ENCODE measurements around the gene RFK. TPM values are rescaled to one million over a fixed set of nuclear protein-coding genes. Genes with fewer than 3 reads are reported as not detected.
"Not testable (repeated sequence)": the region's sequence is repeated elsewhere in the genome, so short reads cannot be mapped to it uniquely, and the experiment has no call there.

RFK gene
- total RNA-seq = 7.8 TPM

DNA sequence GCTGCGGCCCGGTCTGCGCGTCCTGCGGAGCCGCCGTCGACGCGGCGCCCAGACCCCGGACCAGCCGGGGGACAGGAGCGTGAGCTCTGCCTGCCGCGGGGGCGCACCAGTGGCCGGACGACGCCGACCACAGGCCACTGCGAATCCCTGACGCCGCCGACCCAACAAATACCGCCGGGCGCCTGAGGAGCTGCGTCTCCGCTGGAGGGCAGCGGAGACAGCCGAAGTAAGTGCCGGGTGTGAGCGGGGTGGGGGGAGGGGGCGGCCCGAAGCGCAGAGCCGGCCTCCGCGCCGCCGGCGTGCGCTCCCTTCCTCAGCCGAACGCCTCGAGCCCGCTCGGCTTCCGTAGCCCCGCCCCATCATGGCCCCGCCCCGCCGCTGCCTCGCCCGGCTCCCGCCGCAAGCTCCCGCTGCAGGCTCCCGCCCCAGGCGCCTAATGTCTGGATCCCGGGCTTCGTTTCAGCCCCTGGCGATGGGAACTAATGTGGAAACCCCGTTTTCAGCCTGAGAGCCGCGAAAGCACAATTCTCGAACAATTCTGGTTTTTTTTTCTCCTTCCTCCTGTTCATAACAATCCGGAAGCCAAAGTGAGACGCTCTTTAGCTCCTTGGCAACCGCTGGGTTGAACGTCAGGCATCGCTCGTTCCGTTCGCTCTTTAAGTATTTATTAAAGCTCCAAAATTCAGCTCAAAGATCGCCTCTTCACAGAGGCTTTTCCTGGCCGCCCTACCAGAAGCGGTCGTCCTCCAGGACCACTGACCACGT, at the start of gene RFK:
Gene RFK, minus strand, starts transcription at position 232 of the 765 bp plus-strand sequence. CDS start 255 bp downstream, outside the sequence.
- Histone ChIP-seq H3K9me3 (ENCODE audit: control insufficient read depth in 3 of 3, low read length in 3 of 3) (peaks cover 0 to 5% (median 0%) of the 10 kb centered on the region in 3 donors), H3K27ac (ENCODE audit: low read depth, low read length) (peak within 1 kb of the TSS; percentile 93), H3K4me1 (ENCODE audit: control insufficient read depth in 3 of 3, insufficient read depth in 3 of 3, low read length in 3 of 3) (peaks cover 7 to 19% (median 17%) of the 10 kb centered on the region in 3 donors), H3K36me3 (ENCODE audit: control insufficient read depth in 3 of 3, insufficient read depth in 3 of 3, low read length in 3 of 3) (peaks cover 0 to 8% (median 0%) of the 10 kb centered on the region in 3 donors), H3K4me3 (ENCODE audit: low read length in 3 of 3) (peak within 1 kb of the TSS; percentile 92 to 95 (median 92)), H3K9ac (ENCODE audit: low read depth in 1 of 3, low read length in 3 of 3) (peak within 1 kb of the TSS; percentile 85 to 96 (median 95)), H3K27me3 (ENCODE audit: control insufficient read depth in 3 of 3, insufficient read depth in 3 of 3, low read length in 3 of 3) (no peaks in the 10 kb centered on the region)

DNA sequence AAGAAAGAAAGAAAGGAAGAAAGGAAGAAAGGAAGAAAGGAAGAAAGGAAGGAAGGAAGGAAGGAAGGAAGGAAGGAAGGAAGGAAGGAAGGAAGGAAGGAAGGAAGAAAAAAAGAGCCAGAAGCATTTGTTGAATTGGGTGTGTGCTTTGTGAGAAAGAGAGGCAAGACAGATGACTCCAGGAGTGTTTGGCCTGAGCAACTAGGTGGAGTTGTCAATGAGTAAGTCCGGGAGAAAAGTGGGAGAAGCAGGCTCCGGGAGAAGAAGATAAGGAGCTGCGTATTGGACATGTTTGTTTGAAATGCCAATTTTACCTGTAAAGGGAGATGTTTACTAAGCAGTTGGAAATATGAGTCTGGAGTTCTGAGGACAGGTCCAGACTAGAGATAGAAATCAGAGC, 49.7 kb upstream of the RFK start:
- H3K36me3 ChIP-seq (ENCODE audit: control insufficient read depth in 3 of 3, insufficient read depth in 3 of 3, low read length in 3 of 3) = no peaks in the 10 kb centered on the region

DNA sequence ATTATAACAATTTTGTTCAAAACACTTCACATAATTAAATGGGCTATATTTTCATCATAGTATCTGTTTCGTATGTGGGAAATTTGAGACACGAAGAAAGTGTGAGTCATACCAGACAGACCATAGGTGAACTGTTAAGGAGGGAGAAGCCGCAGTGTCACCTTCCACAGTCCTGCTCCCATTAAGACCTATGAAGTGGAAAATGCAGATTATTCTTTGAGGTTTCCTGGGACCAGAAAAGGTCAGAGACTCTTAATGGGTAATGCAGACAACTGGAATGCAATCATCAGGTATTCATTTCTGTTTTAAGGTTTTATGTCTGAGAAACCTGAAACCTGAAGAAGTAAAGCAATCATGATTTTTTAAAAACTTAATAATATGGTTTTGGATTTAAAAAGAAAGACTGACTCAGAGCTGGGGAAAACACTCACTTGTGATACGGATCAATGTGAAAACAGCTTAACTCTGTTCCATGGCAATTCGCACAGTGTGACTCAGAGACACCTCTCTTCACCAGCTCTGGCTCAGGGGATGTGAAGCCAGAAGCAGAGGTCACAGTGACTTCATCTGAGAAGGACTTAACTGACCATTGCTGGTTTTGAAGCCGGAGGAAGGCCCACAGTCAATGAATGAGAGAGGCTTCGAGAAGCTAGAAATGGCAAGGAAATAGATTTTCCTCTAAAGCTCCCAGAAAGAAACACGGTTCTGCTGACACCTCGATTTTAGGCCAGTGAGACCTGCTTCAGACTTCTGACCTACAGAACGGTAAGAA, 47.5 kb upstream of the RFK start:
- Histone ChIP-seq H3K4me3 (ENCODE audit: low read length in 3 of 3) (no peak overlapping the region), H3K36me3 (ENCODE audit: control insufficient read depth in 3 of 3, insufficient read depth in 3 of 3, low read length in 3 of 3) (no peaks in the 10 kb centered on the region), H3K9ac (ENCODE audit: low read depth in 1 of 3, low read length in 3 of 3) (no peak overlapping the region), H3K4me1 (ENCODE audit: control insufficient read depth in 3 of 3, insufficient read depth in 3 of 3, low read length in 3 of 3) (no peaks in the 10 kb centered on the region), H3K9me3 (ENCODE audit: control insufficient read depth in 3 of 3, low read length in 3 of 3) (no peaks in the 10 kb centered on the region), H3K27me3 (ENCODE audit: control insufficient read depth in 3 of 3, insufficient read depth in 3 of 3, low read length in 3 of 3) (no peaks in the 10 kb centered on the region), H3K27ac (ENCODE audit: low read depth, low read length) (no peak overlapping the region)

More for the DNA sequence above, 49.7 kb upstream of the RFK start:
- no peaks in the 10 kb centered on the region for H3K27me3 ChIP-seq (ENCODE audit: control insufficient read depth in 3 of 3, insufficient read depth in 3 of 3, low read length in 3 of 3)
- no peaks in the 10 kb centered on the region for H3K4me1 ChIP-seq (ENCODE audit: control insufficient read depth in 3 of 3, insufficient read depth in 3 of 3, low read length in 3 of 3)
- H3K4me3 ChIP-seq (ENCODE audit: low read length in 3 of 3) = no peak overlapping the region
- no peak overlapping the region for H3K27ac ChIP-seq (ENCODE audit: low read depth, low read length)
- no peak overlapping the region for H3K9ac ChIP-seq (ENCODE audit: low read depth in 1 of 3, low read length in 3 of 3)
- no peaks in the 10 kb centered on the region for H3K9me3 ChIP-seq (ENCODE audit: control insufficient read depth in 3 of 3, low read length in 3 of 3)

DNA sequence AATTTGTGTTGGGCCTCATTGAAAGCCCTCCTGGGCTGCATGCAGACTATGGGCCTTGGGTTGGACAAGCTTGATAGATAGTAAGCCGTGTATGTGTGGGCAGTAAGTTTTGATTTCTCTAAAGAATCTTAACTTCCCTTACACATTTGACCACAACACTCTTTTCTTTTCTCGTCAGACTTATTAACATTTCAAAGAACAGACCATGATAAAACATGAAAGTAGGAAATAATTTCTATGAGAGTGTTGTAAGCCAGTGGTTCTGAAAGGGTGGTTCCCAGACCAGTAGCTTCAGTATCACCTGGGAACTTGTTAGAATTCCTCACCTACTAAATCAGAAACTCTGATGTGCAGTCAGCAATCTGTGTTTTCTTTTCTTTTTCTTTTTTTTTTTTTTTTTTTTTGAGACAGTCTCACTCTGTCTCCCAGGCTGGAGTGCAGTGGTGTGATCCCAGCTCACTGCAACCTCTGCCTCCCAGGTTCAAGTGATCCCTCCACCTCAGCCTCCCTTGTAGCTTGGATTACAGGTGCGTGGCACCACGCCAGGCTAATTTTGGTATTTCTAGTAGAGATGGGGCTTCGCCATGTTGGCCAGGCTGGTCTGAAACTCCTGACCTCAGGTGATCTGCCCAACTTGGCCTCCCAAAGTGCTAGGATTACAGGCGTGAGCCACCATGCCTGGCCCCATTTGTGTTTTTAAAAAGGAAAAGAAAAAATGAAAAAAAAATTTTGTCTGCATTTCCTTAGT, 44.8 kb upstream of the RFK start:
- no peaks in the 10 kb centered on the region for H3K36me3 ChIP-seq (ENCODE audit: control insufficient read depth in 3 of 3, insufficient read depth in 3 of 3, low read length in 3 of 3)
- H3K9ac ChIP-seq (ENCODE audit: low read depth in 1 of 3, low read length in 3 of 3) = no peak overlapping the region
- H3K4me1 ChIP-seq (ENCODE audit: control insufficient read depth in 3 of 3, insufficient read depth in 3 of 3, low read length in 3 of 3) = no peaks in the 10 kb centered on the region
- H3K27ac ChIP-seq (ENCODE audit: low read depth, low read length) = no peak overlapping the region
- no peaks in the 10 kb centered on the region for H3K9me3 ChIP-seq (ENCODE audit: control insufficient read depth in 3 of 3, low read length in 3 of 3)
- no peaks in the 10 kb centered on the region for H3K27me3 ChIP-seq (ENCODE audit: control insufficient read depth in 3 of 3, insufficient read depth in 3 of 3, low read length in 3 of 3)
- no peak overlapping the region for H3K4me3 ChIP-seq (ENCODE audit: low read length in 3 of 3)

DNA sequence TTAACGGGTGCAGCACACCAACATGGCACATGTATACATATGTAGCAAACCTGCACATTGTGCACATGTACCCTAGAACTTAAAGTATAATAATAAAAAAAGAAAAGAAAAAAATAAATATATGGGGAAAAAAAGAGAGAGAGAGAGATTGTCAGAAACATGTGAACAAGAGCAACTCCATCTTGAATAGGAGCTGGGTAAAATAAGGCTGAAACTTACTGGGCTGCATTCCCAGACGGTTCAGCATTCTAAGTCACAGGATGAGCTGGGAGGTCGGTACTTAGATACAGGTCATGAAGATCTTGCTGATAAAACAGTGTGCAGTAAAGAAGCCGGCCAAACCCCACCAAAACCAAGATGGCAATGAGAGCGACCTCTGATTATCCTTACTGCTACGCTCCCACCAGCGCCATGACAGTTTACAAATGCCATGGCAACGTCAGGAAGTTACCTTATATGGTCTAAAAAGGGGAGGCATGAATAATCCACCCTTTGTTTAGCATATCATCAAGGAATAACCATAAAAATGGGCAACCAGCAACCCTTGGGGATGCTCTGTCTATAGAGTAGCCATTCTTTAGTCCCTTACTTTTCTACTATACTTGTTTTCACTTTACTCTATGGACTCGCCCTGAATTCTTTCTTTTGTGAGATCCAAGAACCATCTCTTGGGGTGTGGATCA, 42.9 kb upstream of the RFK start:
- H3K36me3 ChIP-seq (ENCODE audit: control insufficient read depth in 3 of 3, insufficient read depth in 3 of 3, low read length in 3 of 3); H3K9me3 ChIP-seq (ENCODE audit: control insufficient read depth in 3 of 3, low read length in 3 of 3); H3K9ac ChIP-seq (ENCODE audit: low read depth in 1 of 3, low read length in 3 of 3); H3K4me3 ChIP-seq (ENCODE audit: low read length in 3 of 3); H3K4me1 ChIP-seq (ENCODE audit: control insufficient read depth in 3 of 3, insufficient read depth in 3 of 3, low read length in 3 of 3); H3K27me3 ChIP-seq (ENCODE audit: control insufficient read depth in 3 of 3, insufficient read depth in 3 of 3, low read length in 3 of 3); H3K27ac ChIP-seq (ENCODE audit: low read depth, low read length): not testable (repeated sequence)

DNA sequence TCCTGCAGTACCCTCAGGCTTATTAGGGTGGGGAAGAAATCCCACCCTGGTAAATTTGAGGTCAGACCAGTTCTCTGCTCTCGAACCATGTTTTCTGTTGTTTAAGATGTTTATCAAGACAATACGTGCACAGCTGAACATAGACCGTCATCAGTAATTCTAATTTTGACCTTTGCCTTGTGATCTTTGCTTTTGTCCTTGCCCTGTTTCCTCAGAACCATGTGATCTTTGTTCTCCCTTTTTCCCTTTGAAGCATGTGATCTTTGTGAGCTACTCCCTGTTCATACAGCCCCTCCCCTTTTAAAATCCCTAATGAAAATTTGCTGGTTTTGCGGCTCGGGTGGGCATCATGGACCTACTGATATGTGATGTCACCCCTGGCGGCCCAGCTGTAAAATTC, 40.7 kb upstream of the RFK start:
- H3K36me3 ChIP-seq (ENCODE audit: control insufficient read depth in 3 of 3, insufficient read depth in 3 of 3, low read length in 3 of 3); H3K9me3 ChIP-seq (ENCODE audit: control insufficient read depth in 3 of 3, low read length in 3 of 3); H3K9ac ChIP-seq (ENCODE audit: low read depth in 1 of 3, low read length in 3 of 3); H3K27ac ChIP-seq (ENCODE audit: low read depth, low read length); H3K4me3 ChIP-seq (ENCODE audit: low read length in 3 of 3); H3K27me3 ChIP-seq (ENCODE audit: control insufficient read depth in 3 of 3, insufficient read depth in 3 of 3, low read length in 3 of 3); H3K4me1 ChIP-seq (ENCODE audit: control insufficient read depth in 3 of 3, insufficient read depth in 3 of 3, low read length in 3 of 3): not testable (repeated sequence)

DNA sequence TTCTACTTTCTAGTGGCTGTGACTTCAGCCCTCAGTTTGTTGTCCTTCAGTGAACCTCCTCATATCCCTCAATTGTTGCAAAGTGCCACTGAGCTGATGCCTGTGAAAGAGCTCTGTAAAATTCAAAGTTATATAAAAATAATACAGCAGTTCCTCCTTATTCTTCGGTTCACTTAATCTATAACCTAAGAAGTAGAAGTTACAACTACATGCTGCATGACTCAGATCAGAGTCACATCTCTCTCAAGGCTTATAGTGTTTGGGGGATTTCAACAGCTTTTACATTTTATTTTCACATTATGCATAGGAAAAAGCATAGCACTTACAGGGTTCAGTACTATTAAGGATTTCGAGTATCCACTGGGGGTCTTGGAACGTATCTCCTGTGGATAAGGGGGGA, 39.6 kb upstream of the RFK start:
- Histone ChIP-seq H3K9ac (ENCODE audit: low read depth in 1 of 3, low read length in 3 of 3) (no peak overlapping the region), H3K36me3 (ENCODE audit: control insufficient read depth in 3 of 3, insufficient read depth in 3 of 3, low read length in 3 of 3) (no peaks in the 10 kb centered on the region)

DNA sequence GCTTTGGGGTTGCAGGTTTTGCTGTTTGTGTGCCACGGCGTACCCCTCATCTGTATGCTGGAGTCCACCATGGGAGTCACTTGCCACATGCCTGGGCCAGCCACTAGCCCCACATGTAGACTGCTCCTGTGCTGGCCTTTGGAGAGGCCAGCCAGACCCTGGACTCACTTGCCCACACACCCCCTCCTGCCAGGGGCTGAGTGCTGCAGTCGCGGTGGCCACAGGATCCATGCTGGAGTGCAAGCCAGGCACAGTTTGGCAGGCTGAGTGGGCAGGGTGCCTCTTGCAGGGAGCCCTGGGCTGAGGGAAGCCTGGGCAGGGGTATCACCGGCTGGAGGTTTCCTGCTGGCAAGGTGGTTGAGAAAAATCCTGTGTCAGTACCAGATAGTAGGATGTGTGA, 39.2 kb upstream of the RFK start:
- Histone ChIP-seq H3K27me3 (ENCODE audit: control insufficient read depth in 3 of 3, insufficient read depth in 3 of 3, low read length in 3 of 3) (peaks cover 0 to 2% (median 0%) of the 10 kb centered on the region in 3 donors), H3K4me1 (ENCODE audit: control insufficient read depth in 3 of 3, insufficient read depth in 3 of 3, low read length in 3 of 3) (no peaks in the 10 kb centered on the region), H3K9me3 (ENCODE audit: control insufficient read depth in 3 of 3, low read length in 3 of 3) (no peaks in the 10 kb centered on the region), H3K9ac (ENCODE audit: low read depth in 1 of 3, low read length in 3 of 3) (no peak overlapping the region), H3K27ac (ENCODE audit: low read depth, low read length) (no peak overlapping the region), H3K4me3 (ENCODE audit: low read length in 3 of 3) (no peak overlapping the region), H3K36me3 (ENCODE audit: control insufficient read depth in 3 of 3, insufficient read depth in 3 of 3, low read length in 3 of 3) (no peaks in the 10 kb centered on the region)

More for the DNA sequence above, 39.6 kb upstream of the RFK start:
- Histone ChIP-seq H3K27me3 (ENCODE audit: control insufficient read depth in 3 of 3, insufficient read depth in 3 of 3, low read length in 3 of 3) (peaks cover 0 to 2% (median 0%) of the 10 kb centered on the region in 3 donors), H3K27ac (ENCODE audit: low read depth, low read length) (no peak overlapping the region), H3K9me3 (ENCODE audit: control insufficient read depth in 3 of 3, low read length in 3 of 3) (no peaks in the 10 kb centered on the region), H3K4me1 (ENCODE audit: control insufficient read depth in 3 of 3, insufficient read depth in 3 of 3, low read length in 3 of 3) (no peaks in the 10 kb centered on the region), H3K4me3 (ENCODE audit: low read length in 3 of 3) (no peak overlapping the region)

DNA sequence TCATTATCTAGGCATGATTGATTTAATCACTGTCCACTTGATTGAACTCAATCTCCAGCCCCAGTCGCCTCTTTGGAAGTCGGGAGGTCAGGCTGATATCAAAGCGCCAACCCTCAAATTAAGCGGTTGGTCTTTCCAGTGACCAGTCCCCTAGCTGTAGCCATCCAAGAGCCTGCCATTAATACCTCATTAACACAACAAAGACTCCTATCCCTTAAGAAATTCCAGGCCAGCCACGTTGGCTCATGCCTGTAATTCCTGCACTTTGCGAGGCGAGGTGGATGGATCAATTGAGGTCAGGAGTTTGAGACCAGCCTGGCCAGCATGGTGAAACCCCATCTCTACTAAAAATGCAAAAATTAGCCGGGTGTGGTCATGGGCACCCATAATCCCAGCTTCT, 37.4 kb upstream of the RFK start:
- H3K9ac ChIP-seq (ENCODE audit: low read depth in 1 of 3, low read length in 3 of 3) = no peak overlapping the region
- H3K27me3 ChIP-seq (ENCODE audit: control insufficient read depth in 3 of 3, insufficient read depth in 3 of 3, low read length in 3 of 3) = peaks cover 0 to 2% (median 0%) of the 10 kb centered on the region in 3 donors
- no peaks in the 10 kb centered on the region for H3K36me3 ChIP-seq (ENCODE audit: control insufficient read depth in 3 of 3, insufficient read depth in 3 of 3, low read length in 3 of 3)

More for the DNA sequence above, 37.4 kb upstream of the RFK start:
- H3K4me3 ChIP-seq (ENCODE audit: low read length in 3 of 3) = no peak overlapping the region
- H3K27ac ChIP-seq (ENCODE audit: low read depth, low read length) = no peak overlapping the region
- H3K4me1 ChIP-seq (ENCODE audit: control insufficient read depth in 3 of 3, insufficient read depth in 3 of 3, low read length in 3 of 3) = no peaks in the 10 kb centered on the region
- no peaks in the 10 kb centered on the region for H3K9me3 ChIP-seq (ENCODE audit: control insufficient read depth in 3 of 3, low read length in 3 of 3)
